DMS153 (cell line): ENCODE data around the gene SEL1L3.
"Not testable (repeated sequence)": the region's sequence is repeated elsewhere in the genome, so short reads cannot be mapped to it uniquely, and the experiment has no call there.

Source experiments
- DNase-seq: peaks from one replicate; lab custom pipeline; 2025; lab: John Stamatoyannopoulos, UW

The SEL1L3 gene

GRCh38 chr4:25862411-25863346 is at the start of gene SEL1L3:
Gene SEL1L3, minus strand, starts transcription at chr4:25862988. Its CDS starts 152 bp downstream, at chr4:25862836.
- no peak for DNase-seq

DNA sequence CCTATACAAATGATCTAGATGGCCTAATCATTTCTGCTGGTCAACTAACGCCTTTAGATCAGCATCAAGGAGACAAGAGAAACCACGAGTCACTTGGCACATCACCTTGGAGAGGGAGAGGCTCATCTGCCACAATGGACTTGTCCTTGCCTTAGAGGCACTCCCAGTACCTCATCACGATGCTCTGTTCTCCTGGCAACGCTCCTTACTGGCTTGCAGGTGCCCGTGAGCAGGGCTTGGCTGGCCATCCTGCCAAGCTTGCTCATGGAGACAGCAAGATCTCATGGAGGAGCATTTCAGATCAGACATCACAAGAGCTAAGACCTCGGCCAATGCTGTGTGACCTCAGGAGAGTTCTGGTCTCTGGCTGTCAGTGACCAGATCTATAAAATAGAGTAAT is 48.6 kb upstream of the SEL1L3 start:
- no peak for DNase-seq

DNA sequence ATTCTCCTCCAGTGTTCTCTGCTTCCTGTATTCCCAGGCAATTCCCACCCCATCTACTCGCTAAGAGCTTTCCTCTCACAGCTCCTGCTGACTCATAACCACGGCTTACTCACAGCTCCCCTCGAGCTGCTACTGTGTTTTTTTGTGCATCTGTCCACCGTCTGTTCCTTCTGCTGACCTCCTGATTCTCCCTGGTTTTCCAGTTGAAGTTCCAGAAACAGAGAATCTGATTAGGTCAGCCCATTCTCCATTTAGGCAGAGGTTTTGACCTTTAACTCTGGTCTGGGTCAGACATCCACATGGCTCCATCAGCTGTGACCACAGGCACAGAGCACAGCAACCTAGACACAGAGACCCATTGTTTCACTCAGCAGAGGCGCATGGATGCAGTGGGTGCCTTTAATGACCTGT is 45.7 kb upstream of the SEL1L3 start:
- DNase-seq = no peak

DNA sequence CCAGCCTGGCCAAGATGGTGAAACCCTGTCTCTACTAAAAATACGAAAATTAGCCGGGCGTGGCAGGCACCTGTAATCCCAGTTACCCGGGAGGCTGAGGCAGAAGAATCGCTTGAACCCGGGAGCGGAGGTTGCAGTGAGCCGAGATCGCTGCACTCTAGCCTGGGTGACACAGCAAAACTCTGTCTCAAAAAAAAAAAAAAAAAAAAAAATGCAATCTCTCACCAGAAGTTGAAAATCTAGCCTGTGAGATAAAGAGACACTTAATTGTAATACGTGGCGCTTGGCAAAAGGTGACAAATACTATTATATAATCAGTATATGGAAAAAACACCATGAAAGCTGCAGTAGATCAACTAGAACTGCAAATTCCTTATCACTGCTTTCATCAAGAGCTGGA is 43.3 kb upstream of the SEL1L3 start:
- DNase-seq = not testable (repeated sequence)

GRCh38 chr4:25905371-25905770 is 42.6 kb upstream of the SEL1L3 start:
- no peak for DNase-seq

DNA sequence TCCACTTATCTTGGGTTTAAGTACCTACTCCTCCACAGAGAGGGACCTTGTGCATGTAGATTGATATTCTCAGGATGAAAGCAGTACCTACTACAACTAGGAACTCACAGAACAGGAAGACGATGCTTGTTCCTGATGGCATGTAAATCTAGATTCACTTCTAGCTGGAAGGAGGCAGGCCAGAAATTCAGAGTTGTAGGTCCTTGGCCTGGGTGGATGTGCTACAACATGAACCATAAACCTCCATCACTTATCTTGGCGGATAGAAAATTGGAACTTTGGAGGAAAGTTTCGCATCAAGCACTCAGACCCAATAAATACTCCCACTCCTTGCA is 41.9 kb upstream of the SEL1L3 start:
- no peak for DNase-seq

GRCh38 chr4:25903900-25904747 is 41.3 kb upstream of the SEL1L3 start:
- DNase-seq = no peak

- DNase-seq = no peak
Observed at GRCh38 chr4:25901030-25901430, 38.2 kb upstream of the SEL1L3 start.

GRCh38 chr4:25900310-25900709 is 37.5 kb upstream of the SEL1L3 start:
- DNase-seq = no peak

- no peak for DNase-seq
Observed at GRCh38 chr4:25896776-25897539, 34.2 kb upstream of the SEL1L3 start.

- DNase-seq = no peak
Observed at GRCh38 chr4:25892796-25893195, 30.0 kb upstream of the SEL1L3 start.

DNA sequence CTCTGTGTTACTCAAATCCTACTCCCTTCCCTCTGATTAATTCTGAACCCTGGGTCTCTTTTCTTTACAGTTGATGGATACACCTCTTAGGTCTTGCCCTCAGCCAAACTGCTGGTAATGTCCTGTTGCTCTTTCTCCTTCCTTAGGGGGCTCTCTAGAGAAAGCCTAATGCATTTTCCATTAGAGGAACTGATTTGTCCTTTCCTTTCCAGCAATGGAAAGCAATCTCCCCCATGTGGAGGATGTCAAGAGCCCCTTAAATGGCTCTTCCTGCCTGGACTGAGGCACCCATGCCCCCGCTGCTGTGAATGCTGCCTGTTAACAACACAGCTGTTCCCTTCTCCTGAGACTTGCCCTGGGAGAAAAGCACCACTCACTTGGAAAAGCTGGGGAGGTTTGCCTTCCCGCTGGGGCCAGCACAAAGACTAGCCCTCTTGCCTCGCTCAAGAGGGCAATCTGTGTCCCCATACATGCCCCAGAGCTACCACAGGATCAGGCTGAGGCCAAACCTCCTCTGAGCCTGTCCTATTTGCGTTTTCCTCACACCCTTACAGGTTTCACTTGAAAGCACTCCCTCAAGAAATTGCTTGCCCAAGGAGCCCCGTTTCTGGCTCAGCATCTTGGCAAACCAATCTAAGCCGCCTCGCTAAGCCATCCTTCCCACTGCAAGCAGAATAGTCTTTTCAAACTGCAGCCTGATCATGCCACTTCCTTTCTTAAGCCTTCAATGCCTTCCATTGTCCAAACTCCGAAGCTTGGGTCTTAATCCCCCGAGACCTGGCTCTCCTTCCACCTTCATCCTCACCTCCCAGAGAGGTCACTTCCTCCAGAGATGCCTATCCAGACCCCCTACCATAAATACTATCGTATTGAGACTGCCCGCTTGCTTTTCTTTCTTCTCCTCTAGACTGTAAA is 28.0 kb upstream of the SEL1L3 start:
- no peak for DNase-seq

DNA sequence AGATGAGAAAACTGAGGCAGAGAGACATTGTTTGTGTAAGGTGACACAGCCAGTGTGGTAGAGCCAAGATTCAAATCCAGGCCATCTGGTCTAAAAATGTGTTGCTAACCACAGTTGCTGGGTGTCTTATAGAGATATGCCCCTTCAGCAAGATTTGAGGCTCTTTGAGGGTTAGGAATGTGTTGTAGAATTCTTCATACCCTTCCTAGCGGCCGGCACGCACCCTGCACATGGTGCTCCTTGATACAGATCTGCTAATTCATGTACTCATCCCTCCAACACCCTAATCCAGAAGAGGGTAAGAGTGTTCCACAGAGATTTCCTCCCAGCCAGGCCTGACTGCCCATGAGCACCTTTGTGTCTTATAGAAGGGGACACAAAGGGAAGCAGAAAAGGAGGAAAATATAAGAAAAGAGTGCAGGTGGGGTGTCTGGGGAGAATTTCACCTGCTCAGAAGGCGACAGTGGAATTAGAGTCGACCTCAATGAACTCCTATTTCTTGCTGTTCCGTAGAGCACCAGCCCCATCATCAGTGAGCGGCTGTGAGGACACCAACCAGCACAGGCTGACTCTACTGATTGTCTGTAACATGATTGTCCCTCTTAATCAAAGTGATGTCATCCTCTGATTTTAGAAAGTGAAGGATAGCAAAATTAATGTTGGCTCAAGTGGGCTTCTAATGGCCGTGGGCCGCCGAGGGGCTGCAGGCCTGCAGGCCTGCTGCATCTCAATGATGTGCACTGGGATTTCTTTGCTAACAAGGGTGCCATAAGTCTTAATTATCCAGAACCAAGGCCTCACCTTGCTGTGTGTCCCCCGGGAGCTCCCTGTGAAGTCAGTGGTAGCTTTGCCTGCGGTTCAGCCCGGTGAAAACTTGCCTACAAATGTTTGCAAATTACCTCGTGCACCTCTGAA is 27.1 kb upstream of the SEL1L3 start:
- no peak for DNase-seq

GRCh38 chr4:25888781-25889180 is 26.0 kb upstream of the SEL1L3 start:
- no peak for DNase-seq

GRCh38 chr4:25884031-25884782 is 21.4 kb upstream of the SEL1L3 start:
- no peak for DNase-seq

- DNase-seq = no peak
Observed at GRCh38 chr4:25883565-25883964, 20.8 kb upstream of the SEL1L3 start.

- no peak for DNase-seq
Observed at GRCh38 chr4:25882226-25882625, 19.4 kb upstream of the SEL1L3 start.

DNA sequence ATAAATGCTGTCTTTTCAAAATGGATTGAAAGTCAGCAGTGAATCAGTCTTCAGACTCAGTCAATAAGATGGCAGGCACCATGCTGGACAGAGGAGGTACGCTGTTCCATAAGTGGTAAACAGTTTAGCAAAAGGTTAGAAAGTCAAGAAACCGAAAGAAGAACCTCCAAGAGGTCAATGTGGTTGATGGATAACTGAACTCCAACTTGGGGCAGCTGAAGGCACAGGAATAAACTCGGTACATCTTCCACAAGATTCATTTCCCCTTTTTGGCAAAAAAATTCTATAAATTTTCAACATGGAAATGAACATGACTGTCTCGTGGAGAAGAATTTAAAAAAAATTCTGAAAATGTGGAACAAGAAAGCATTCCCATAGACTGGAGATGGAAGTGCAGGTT is 18.4 kb upstream of the SEL1L3 start:
- no peak for DNase-seq

DNA sequence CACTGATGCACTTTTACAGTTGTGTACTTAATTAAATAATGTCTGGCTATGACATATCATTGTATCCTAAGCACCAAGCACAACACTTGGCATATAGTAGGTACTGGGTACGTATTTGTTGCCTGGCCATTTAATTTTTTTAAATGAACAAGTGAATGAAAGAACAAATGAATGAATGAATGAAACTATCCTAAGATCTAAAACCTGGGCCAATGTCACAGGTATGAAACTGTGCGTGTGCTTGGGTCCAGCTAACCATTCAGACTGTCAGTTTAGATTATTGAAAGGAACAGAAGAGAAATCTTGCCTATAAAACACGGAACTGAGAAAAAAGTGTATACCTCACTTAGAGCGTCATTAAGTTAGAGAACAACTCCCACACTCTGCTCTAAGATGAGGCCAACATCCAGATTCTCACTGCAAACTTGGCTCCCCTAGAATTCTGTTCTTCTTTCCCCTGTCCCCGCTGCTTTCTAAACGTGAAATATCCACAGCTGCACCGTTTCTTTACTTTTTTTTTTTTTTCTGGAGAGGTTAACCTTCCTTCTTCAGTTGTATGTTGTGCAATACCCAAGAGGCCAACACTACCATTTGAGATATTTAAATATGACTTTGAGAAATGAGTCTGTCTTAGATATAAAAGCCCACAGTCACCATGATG is 17.3 kb upstream of the SEL1L3 start:
- no peak for DNase-seq
